ENCODE results near the gene WIPF1. TPM values are rescaled to one million over a fixed set of nuclear protein-coding genes. Genes with fewer than 3 reads are reported as not detected.

WIPF1 gene
- polyA plus RNA-seq, 1 donor from 2014 or later = 0.25 TPM

DNA sequence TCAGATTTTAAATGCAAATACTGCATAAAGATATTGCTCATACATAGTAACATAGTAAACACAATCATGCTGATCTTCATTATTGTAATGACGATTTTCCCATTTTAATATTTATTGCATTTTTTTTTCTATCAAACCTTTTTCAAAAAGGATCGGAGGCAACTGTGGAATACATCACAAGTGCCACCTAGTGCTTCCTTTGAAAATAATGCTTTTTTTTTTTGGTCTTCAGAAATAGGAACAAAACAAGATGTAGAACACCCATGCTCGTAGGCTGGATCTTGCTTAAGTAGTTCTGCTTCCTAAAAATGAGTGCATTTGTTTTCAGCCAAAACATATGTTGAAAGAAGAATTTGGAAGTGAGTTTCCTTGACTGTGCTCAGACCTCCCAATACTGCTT lies 75.1 kb downstream of the WIPF1 start:
- no peaks in the 10 kb centered on the region for H3K9me3 ChIP-seq (ENCODE audit: low read length)
- no peaks in the 10 kb centered on the region for H3F3A ChIP-seq (ENCODE audit: insufficient read depth, low read length, poor library complexity, severe bottlenecking)
- H3K4me3 ChIP-seq (ENCODE audit: low read length) = no peak overlapping the region
- H3K9ac ChIP-seq (ENCODE audit: low read length) = no peak overlapping the region
- H4K20me1 ChIP-seq (ENCODE audit: insufficient read depth) = no peaks in the 10 kb centered on the region
- no peaks in the 10 kb centered on the region for H3K79me2 ChIP-seq (replicated peaks; ENCODE audit: insufficient read depth, low read length)
- no peaks in the 10 kb centered on the region for H3K9me2 ChIP-seq (ENCODE audit: insufficient read depth, low read length)
- H3K36me3 ChIP-seq (ENCODE audit: insufficient read depth, low read length) = no peaks in the 10 kb centered on the region
- no peak overlapping the region for H3K27ac ChIP-seq (ENCODE audit: low read length)
- TF ChIP-seq, protein P1, sequence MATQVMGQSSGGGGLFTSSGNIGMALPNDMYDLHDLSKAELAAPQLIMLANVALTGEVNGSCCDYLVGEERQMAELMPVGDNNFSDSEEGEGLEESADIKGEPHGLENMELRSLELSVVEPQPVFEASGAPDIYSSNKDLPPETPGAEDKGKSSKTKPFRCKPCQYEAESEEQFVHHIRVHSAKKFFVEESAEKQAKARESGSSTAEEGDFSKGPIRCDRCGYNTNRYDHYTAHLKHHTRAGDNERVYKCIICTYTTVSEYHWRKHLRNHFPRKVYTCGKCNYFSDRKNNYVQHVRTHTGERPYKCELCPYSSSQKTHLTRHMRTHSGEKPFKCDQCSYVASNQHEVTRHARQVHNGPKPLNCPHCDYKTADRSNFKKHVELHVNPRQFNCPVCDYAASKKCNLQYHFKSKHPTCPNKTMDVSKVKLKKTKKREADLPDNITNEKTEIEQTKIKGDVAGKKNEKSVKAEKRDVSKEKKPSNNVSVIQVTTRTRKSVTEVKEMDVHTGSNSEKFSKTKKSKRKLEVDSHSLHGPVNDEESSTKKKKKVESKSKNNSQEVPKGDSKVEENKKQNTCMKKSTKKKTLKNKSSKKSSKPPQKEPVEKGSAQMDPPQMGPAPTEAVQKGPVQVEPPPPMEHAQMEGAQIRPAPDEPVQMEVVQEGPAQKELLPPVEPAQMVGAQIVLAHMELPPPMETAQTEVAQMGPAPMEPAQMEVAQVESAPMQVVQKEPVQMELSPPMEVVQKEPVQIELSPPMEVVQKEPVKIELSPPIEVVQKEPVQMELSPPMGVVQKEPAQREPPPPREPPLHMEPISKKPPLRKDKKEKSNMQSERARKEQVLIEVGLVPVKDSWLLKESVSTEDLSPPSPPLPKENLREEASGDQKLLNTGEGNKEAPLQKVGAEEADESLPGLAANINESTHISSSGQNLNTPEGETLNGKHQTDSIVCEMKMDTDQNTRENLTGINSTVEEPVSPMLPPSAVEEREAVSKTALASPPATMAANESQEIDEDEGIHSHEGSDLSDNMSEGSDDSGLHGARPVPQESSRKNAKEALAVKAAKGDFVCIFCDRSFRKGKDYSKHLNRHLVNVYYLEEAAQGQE (IDR thresholded peaks at IDR 0.05; ENCODE audit: borderline replicate concordance) = no peak
- TF ChIP-seq POLR2AphosphoS5 (IDR thresholded peaks at IDR 0.05) (no peak), EZH2 (IDR thresholded peaks at IDR 0.05; ENCODE audit: borderline replicate concordance, insufficient read depth, low read length, poor library complexity, severe bottlenecking) (no peak), RAD21 (conservative IDR thresholded peaks at IDR 0.05) (peak; percentile 62), MXI1 (conservative IDR thresholded peaks at IDR 0.05; ENCODE audit: poor library complexity, severe bottlenecking) (no peak), SMC3 (conservative IDR thresholded peaks at IDR 0.05; ENCODE audit: poor library complexity) (peak; percentile 62), EP300 (conservative IDR thresholded peaks at IDR 0.05; ENCODE audit: poor library complexity, severe bottlenecking) (no peak), TAF1 (IDR thresholded peaks at IDR 0.05; ENCODE audit: low read depth) (no peak)
- TF ChIP-seq, protein P2, sequence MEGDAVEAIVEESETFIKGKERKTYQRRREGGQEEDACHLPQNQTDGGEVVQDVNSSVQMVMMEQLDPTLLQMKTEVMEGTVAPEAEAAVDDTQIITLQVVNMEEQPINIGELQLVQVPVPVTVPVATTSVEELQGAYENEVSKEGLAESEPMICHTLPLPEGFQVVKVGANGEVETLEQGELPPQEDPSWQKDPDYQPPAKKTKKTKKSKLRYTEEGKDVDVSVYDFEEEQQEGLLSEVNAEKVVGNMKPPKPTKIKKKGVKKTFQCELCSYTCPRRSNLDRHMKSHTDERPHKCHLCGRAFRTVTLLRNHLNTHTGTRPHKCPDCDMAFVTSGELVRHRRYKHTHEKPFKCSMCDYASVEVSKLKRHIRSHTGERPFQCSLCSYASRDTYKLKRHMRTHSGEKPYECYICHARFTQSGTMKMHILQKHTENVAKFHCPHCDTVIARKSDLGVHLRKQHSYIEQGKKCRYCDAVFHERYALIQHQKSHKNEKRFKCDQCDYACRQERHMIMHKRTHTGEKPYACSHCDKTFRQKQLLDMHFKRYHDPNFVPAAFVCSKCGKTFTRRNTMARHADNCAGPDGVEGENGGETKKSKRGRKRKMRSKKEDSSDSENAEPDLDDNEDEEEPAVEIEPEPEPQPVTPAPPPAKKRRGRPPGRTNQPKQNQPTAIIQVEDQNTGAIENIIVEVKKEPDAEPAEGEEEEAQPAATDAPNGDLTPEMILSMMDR (IDR thresholded peaks at IDR 0.05; ENCODE audit: poor library complexity, severe bottlenecking) = peak; percentile 66
- no peak overlapping the region for H3K4me2 ChIP-seq (ENCODE audit: low read length)
- no peak overlapping the region for H2AFZ ChIP-seq (ENCODE audit: low read depth, low read length)
- no peaks in the 10 kb centered on the region for H3K27me3 ChIP-seq (ENCODE audit: insufficient read depth, low read depth, low read length)

DNA sequence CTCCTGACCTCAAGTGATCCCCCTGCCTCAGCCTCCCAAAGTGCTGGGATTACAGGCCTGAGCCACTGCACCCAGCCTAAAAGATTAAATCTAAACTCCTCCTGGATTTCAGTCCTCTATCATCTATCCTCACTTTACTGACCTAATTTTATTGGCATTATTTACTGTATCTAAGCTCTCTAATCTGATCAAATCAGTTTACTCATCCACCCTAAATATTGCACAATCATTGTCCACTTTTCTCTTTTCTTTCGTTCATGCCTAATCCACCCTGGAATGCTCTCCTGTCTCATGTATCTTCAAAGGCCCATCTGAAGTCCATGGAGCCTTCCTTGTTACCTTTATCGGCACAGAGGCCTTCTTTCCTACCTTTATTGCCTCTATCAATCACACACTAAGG lies 79.2 kb downstream of the WIPF1 start:
- Histone ChIP-seq H3K27me3 (ENCODE audit: insufficient read depth, low read depth, low read length) (no peaks in the 10 kb centered on the region), H3K4me3 (ENCODE audit: low read length) (no peak overlapping the region), H2AFZ (ENCODE audit: low read depth, low read length) (no peak overlapping the region), H4K20me1 (ENCODE audit: insufficient read depth) (no peaks in the 10 kb centered on the region), H3K9ac (ENCODE audit: low read length) (no peak overlapping the region), H3F3A (ENCODE audit: insufficient read depth, low read length, poor library complexity, severe bottlenecking) (no peaks in the 10 kb centered on the region), H3K9me3 (ENCODE audit: low read length) (no peaks in the 10 kb centered on the region), H3K27ac (ENCODE audit: low read length) (no peak overlapping the region), H3K36me3 (ENCODE audit: insufficient read depth, low read length) (no peaks in the 10 kb centered on the region), H3K9me2 (ENCODE audit: insufficient read depth, low read length) (no peaks in the 10 kb centered on the region), H3K79me2 (replicated peaks; ENCODE audit: insufficient read depth, low read length) (no peaks in the 10 kb centered on the region), H3K4me2 (ENCODE audit: low read length) (no peak overlapping the region)
- no peak for TF ChIP-seq POLR2AphosphoS5 (IDR thresholded peaks at IDR 0.05)
- TF ChIP-seq SMC3 (conservative IDR thresholded peaks at IDR 0.05; ENCODE audit: poor library complexity) = no peak
- TF ChIP-seq EZH2 (IDR thresholded peaks at IDR 0.05; ENCODE audit: borderline replicate concordance, insufficient read depth, low read length, poor library complexity, severe bottlenecking) = no peak
- no peak for TF ChIP-seq MXI1 (conservative IDR thresholded peaks at IDR 0.05; ENCODE audit: poor library complexity, severe bottlenecking)
- TF ChIP-seq, protein P1 (IDR thresholded peaks at IDR 0.05; ENCODE audit: borderline replicate concordance) = no peak
- TF ChIP-seq RAD21 (conservative IDR thresholded peaks at IDR 0.05) = no peak
- TF ChIP-seq TAF1 (IDR thresholded peaks at IDR 0.05; ENCODE audit: low read depth) = no peak
- TF ChIP-seq, protein P2 (IDR thresholded peaks at IDR 0.05; ENCODE audit: poor library complexity, severe bottlenecking) = no peak
- TF ChIP-seq EP300 (conservative IDR thresholded peaks at IDR 0.05; ENCODE audit: poor library complexity, severe bottlenecking) = no peak
